ENCODE results near the gene HOXA9. TPM values are rescaled to one million over a fixed set of nuclear protein-coding genes. Genes with fewer than 3 reads are reported as not detected.

The HOXA9 gene
- total RNA-seq, 1 experiment from 2014 or later = 6.9 TPM

DNA sequence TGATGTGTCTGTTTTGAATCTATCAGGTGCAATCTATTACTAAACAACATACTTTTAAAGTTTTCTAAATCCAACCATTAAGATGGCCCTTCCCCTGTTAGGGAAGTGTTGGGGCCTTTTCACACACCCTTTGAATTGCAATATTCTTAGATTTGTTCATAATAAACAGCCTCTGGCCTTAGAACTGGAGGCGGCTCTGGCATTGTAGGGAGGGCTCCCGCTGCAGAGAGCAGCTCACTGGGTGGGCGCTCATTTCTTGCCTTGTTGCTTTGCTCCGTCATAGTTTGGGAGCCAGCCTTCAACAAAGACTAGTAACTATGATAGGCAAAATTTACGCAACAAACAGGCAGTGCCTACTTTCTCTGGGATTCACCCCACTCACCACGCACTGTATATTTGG lies 13.0 kb upstream of the HOXA9 start:
- DNase-seq (ENCODE audit: unreplicated experiment) = no peak
- Mint-ChIP-seq H3K27ac (ENCODE audit: low read depth, unreplicated experiment) (no peak overlapping the region), H3K4me1 (ENCODE audit: insufficient read depth, unreplicated experiment) (no peaks in the 10 kb centered on the region), H3K9me3 (ENCODE audit: unreplicated experiment) (no peaks in the 10 kb centered on the region), H3K4me3 (ENCODE audit: unreplicated experiment) (no peak overlapping the region), H3K36me3 (ENCODE audit: insufficient read depth, unreplicated experiment) (no peaks in the 10 kb centered on the region), H3K27me3 (ENCODE audit: insufficient read depth, unreplicated experiment) (no peaks in the 10 kb centered on the region)
- ChIA-PET POLR2A (no interaction called here), CTCF (interaction anchor here (0.6 to 2.4 kb wide), 8 partner anchors 10 to 1392 kb away, joined by 3 to 10 read pairs (median 4); no protein-coding TSS in a partner anchor)
- intact Hi-C loops (cut with micrococcal nuclease) = no loop called here
- BruUV-seq (replicated peaks) = no TSS peak
- TF ChIP-seq, protein P1, sequence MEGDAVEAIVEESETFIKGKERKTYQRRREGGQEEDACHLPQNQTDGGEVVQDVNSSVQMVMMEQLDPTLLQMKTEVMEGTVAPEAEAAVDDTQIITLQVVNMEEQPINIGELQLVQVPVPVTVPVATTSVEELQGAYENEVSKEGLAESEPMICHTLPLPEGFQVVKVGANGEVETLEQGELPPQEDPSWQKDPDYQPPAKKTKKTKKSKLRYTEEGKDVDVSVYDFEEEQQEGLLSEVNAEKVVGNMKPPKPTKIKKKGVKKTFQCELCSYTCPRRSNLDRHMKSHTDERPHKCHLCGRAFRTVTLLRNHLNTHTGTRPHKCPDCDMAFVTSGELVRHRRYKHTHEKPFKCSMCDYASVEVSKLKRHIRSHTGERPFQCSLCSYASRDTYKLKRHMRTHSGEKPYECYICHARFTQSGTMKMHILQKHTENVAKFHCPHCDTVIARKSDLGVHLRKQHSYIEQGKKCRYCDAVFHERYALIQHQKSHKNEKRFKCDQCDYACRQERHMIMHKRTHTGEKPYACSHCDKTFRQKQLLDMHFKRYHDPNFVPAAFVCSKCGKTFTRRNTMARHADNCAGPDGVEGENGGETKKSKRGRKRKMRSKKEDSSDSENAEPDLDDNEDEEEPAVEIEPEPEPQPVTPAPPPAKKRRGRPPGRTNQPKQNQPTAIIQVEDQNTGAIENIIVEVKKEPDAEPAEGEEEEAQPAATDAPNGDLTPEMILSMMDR (IDR thresholded peaks at IDR 0.05; ENCODE audit: unreplicated experiment) = no peak

DNA sequence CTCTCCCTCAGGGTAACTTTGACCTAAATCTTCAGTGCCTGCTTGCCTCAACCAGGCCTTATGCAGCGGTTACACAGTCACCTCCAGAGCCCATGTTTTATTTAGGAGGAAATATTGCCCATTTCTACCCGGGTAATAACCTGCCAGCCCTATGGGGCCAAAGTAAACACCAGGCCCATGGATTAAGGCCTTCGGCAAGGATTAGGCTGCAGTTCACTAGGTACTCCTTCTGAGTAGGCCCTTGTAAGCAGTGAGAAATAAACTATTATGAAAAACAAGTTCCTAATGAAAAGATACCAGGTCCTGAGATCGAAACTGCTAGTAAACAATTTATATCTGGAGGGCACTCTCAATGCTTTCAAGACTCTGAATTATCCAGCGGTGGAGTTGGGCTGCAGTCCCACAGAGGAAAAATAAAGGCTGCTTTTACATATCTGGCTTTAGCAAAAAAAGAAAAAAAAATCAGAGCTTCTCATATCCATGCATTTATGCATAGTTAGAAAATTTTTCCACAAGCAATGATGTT lies 12.5 kb upstream of the HOXA9 start:
- Mint-ChIP-seq H3K9me3 (ENCODE audit: unreplicated experiment) (no peaks in the 10 kb centered on the region), H3K4me3 (ENCODE audit: unreplicated experiment) (no peak overlapping the region), H3K36me3 (ENCODE audit: insufficient read depth, unreplicated experiment) (no peaks in the 10 kb centered on the region), H3K4me1 (ENCODE audit: insufficient read depth, unreplicated experiment) (no peaks in the 10 kb centered on the region), H3K27me3 (ENCODE audit: insufficient read depth, unreplicated experiment) (no peaks in the 10 kb centered on the region), H3K27ac (ENCODE audit: low read depth, unreplicated experiment) (no peak overlapping the region)
- ChIA-PET CTCF (interaction anchor here (0.6 to 2.4 kb wide), 6 partner anchors 14 to 373 kb away, joined by 3 to 10 read pairs (median 6); no protein-coding TSS in a partner anchor), POLR2A (interaction anchor here (0.6 kb wide), 1 partner anchor 27 kb away, joined by 3 read pairs; no protein-coding TSS in a partner anchor)
- intact Hi-C loops (cut with micrococcal nuclease) = no loop called here
- TF ChIP-seq, protein P1 (IDR thresholded peaks at IDR 0.05; ENCODE audit: unreplicated experiment) = no peak
- no peak for DNase-seq (ENCODE audit: unreplicated experiment)
- no TSS peak for BruUV-seq (replicated peaks)

DNA sequence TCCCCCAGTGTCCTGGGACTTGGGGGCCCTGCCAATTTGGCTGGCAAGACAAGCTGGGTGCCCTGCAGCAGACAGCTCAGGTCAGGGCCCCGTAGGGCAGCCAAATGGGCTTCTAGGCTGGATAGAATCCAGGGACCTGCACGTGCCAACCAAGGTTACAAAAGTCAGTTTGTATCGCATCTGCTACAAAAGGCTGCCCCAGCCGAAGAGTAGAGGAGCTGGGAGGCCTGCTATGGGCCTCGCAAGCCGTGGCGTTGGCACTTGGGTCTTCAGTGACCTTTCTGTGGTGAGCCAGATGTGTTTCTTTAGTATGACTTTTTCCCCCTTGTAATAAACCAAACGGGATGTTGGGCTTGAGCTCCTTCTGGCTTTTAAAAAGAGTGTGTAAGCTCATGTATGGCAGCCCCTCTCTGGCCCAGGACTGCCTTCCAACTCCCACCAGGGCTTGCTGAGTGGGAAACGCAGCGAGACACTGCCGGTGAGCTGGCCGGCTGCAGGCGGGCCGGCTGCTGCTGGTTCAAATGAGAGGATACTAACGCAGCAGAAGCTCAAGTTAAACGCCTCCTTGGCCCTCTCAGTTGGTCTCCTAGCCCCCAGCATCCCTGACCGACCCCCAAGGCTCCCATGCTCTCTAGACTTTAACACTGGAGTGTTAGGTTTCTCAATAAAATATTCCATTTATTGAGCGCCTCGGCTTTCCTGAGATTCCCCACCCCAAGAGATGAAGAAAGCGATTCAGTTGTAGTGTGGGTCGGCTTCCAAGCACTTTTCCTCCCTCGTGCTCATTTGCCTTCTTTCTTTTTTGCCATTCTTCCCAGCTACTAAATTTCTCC lies 11.8 kb upstream of the HOXA9 start:
- no peak overlapping the region for H3K27ac Mint-ChIP-seq (ENCODE audit: low read depth, unreplicated experiment)
- H3K36me3 Mint-ChIP-seq (ENCODE audit: insufficient read depth, unreplicated experiment) = peaks cover 1% of the 10 kb centered on the region
- TF ChIP-seq, protein P1 (IDR thresholded peaks at IDR 0.05; ENCODE audit: unreplicated experiment) = no peak
- no peaks in the 10 kb centered on the region for H3K27me3 Mint-ChIP-seq (ENCODE audit: insufficient read depth, unreplicated experiment)
- H3K4me3 Mint-ChIP-seq (ENCODE audit: unreplicated experiment) = no peak overlapping the region
- no peak for DNase-seq (ENCODE audit: unreplicated experiment)
- ChIA-PET POLR2A (interaction anchor here (0.6 kb wide), 1 partner anchor 27 kb away, joined by 3 read pairs; no protein-coding TSS in a partner anchor), CTCF (interaction anchor here (0.6 to 1.8 kb wide), 5 partner anchors 8 to 373 kb away, joined by 3 to 8 read pairs (median 7); partner anchors contain the start of gene HOXA11)
- intact Hi-C loops (cut with micrococcal nuclease) = no loop called here
- no TSS peak for BruUV-seq (replicated peaks)
- peaks cover 3% of the 10 kb centered on the region for H3K4me1 Mint-ChIP-seq (ENCODE audit: insufficient read depth, unreplicated experiment)
- H3K9me3 Mint-ChIP-seq (ENCODE audit: unreplicated experiment) = no peaks in the 10 kb centered on the region

DNA sequence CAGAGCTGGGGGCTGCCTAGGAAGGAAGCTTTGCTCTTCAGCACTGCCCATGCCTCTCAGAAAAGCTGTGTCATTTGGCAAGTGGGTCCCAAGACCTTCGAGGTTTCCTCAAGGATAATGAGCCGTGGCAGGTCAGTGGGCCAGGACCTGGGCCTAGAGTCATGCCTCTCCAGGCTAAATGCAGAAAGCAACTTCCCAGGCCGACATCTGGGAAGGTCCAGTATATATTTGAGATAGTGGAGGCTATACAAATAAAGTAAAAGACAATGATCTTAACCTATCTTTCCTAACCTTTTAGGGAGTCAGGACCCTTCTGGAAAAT lies 11.1 kb upstream of the HOXA9 start:
- POLR2A ChIA-PET = interaction anchor here (1.3 kb wide), 1 partner anchor 318 kb away, joined by 3 read pairs; no protein-coding TSS in a partner anchor
- H3K4me3 Mint-ChIP-seq (ENCODE audit: unreplicated experiment) = no peak overlapping the region
- intact Hi-C loops (cut with micrococcal nuclease) = no loop called here

More for the DNA sequence above, 11.1 kb upstream of the HOXA9 start:
- no TSS peak for BruUV-seq (replicated peaks)
- DNase-seq (ENCODE audit: unreplicated experiment) = no peak
- Mint-ChIP-seq H3K36me3 (ENCODE audit: insufficient read depth, unreplicated experiment) (peaks cover 8% of the 10 kb centered on the region), H3K9me3 (ENCODE audit: unreplicated experiment) (no peaks in the 10 kb centered on the region), H3K4me1 (ENCODE audit: insufficient read depth, unreplicated experiment) (peaks cover 9% of the 10 kb centered on the region), H3K27ac (ENCODE audit: low read depth, unreplicated experiment) (no peak overlapping the region), H3K27me3 (ENCODE audit: insufficient read depth, unreplicated experiment) (no peaks in the 10 kb centered on the region)
- TF ChIP-seq, protein P1 (IDR thresholded peaks at IDR 0.05; ENCODE audit: unreplicated experiment) = no peak
- CTCF ChIA-PET = interaction anchor here (0.6 to 1.8 kb wide), 5 partner anchors 8 to 844 kb away, joined by 3 to 8 read pairs (median 3); partner anchors contain the start of gene HOXA11
